IPS-NIHi11 (cell line): Measurements from ENCODE around the gene TRO.

ENCODE experiments used
- DNase-seq: peaks from one replicate; pipeline ENCODE4 v3.0.0; 2012; ENCODE audit warnings: mixed read lengths, low spot score

Gene TRO, protein sequence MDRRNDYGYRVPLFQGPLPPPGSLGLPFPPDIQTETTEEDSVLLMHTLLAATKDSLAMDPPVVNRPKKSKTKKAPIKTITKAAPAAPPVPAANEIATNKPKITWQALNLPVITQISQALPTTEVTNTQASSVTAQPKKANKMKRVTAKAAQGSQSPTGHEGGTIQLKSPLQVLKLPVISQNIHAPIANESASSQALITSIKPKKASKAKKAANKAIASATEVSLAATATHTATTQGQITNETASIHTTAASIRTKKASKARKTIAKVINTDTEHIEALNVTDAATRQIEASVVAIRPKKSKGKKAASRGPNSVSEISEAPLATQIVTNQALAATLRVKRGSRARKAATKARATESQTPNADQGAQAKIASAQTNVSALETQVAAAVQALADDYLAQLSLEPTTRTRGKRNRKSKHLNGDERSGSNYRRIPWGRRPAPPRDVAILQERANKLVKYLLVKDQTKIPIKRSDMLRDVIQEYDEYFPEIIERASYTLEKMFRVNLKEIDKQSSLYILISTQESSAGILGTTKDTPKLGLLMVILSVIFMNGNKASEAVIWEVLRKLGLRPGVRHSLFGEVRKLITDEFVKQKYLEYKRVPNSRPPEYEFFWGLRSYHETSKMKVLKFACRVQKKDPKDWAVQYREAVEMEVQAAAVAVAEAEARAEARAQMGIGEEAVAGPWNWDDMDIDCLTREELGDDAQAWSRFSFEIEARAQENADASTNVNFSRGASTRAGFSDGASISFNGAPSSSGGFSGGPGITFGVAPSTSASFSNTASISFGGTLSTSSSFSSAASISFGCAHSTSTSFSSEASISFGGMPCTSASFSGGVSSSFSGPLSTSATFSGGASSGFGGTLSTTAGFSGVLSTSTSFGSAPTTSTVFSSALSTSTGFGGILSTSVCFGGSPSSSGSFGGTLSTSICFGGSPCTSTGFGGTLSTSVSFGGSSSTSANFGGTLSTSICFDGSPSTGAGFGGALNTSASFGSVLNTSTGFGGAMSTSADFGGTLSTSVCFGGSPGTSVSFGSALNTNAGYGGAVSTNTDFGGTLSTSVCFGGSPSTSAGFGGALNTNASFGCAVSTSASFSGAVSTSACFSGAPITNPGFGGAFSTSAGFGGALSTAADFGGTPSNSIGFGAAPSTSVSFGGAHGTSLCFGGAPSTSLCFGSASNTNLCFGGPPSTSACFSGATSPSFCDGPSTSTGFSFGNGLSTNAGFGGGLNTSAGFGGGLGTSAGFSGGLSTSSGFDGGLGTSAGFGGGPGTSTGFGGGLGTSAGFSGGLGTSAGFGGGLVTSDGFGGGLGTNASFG (N-terminal part only)

DNA sequence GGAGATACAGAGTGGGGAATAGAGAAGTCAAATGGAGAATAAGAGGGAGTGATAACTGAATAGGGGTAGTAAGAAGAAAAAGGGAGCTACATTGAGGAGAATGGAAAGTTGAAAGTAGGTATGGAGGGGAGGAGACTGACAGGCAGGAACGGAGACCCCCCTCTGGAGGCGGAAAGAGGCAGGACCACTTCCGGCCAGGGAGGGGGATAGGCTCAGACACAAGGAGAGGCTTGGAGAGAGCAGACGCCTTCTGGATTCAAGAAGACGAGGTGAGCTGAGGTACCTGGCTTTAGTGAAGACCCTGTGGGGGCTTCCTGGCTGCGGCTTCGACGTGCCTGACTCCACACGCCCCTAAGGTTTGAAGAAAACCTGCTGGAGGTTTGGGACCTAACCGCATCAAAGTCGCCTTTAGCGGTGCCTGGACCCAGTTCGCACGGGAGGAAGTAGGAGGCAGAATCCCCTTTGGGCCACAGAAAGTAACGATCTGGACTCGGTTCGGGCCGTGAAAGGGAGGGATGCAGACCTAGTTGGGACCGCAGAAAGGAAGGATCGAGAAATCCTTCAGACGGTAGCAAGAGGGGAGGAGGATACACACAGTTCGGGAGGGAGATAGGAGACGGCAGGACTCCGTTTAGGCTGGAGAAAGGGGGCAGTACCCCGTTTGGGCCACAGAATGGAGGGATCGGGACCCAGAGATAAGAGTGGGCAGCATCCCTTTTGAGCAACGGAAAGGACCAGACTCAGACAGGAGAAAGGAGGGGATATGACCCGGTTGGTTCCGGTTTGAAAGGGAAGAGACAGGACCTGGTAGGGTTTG lies at the start of gene TRO:
Gene TRO (plus strand): TSS at position 215 of the 817 bp plus-strand sequence. CDS start 1,423 bp downstream, outside the sequence.
- peak; percentile 53 for DNase-seq

DNA sequence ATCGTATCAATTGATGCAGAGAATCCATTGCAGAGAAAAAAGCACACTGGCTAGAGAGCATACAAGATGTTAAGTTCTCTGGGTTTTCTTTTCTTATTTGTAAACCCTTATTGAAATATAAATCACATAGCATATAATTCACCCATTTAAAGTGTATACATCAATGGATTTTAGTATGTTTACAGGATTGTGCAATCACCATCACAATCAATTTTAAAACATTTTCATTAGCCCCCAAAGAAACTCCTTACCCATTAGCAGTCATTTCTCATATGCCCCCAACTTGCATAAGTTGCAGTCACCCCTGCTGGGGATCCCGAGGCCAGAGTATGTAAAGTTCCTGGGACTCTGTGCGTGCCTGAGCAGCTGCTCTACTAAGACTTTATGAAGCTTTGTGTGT lies 34.9 kb upstream of the TRO start:
- no peak for DNase-seq

DNA sequence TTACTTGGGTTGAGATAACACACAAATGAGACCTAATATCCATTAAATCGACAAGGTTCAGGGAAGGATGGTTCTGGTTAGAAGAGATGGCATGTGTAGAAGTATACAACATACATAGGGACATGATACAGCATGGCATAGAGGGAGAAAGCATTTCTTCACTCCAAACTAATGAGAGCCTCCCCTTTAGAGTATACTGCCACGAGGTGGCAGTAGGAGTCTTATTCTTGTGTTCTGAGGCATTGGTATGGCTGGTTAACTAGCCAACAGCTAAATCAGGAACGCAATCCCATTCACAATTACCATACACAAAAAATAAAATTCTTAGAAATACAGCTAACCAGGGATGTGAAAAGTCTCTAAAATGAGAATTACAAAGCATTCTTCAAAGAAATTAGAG lies 29.1 kb upstream of the TRO start:
- DNase-seq, result peak; percentile 14

DNA sequence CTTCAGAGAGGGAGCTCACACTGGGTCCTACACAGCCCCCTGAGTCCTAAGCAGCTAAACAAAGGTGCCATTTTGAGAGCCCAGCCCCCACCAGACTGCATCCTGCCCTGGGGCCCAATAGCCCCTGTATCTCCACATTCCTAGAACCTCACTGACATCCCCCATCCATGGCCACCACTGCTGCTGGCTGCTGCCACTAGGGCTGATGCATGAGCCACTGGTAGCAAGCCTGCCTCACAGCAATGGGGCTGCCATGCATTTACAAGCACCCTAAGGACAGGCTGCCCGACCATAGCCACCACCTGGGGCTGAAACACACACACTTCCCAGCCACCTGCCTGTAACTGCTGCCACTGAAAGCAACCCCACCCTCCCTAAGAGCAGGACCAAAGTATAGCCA lies 26.5 kb upstream of the TRO start:
- no peak for DNase-seq

DNA sequence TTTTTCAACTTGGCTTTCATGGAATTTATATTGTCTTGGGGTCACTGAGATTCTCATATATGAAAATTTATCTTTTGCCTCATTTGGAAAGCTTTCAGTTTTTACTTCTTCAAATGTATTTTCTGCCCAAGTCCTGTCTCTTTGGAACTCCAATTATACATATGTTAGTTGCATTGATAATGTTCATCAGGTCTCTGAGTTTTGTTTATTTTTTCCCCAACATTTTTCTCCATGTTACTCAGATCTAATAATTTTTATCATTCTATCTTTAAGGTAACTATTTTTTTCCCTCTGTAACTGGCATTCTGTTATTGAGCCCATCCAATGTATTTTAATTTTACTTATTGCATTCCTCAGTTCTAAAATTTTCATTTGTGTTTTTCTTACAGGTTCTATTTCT lies 10.7 kb upstream of the TRO start:
- no peak for DNase-seq

DNA sequence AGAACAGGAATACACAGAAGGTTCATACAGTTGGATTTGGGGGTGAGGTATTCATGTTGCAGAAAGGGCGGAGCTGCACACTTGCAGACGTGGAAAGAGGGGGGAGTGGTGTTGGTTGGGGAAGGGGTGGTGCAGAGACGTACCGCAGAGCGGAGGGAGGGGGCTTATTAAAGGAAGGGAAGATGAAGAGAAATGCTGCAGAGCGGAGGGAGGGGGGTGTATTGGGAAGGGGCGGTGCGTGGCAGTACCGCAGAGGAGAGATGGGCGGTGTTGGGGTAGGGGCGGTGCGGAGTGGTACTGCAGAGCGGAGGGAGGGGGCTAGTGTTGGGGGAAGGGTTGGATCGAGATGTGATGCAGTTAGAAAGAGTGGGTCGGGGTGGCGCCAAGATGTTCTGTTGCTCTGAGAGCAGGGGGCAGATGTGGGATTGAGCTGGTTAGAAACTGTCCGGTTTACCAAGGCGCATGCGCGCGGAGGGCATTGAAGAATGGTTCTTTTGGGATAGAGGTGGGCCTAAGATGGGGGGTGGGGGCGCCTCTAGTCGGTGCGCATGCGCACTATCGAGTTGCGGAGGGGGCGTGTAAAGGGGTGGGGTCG lies 900 bp downstream of the TRO start:
- peak; percentile 80 for DNase-seq

DNA sequence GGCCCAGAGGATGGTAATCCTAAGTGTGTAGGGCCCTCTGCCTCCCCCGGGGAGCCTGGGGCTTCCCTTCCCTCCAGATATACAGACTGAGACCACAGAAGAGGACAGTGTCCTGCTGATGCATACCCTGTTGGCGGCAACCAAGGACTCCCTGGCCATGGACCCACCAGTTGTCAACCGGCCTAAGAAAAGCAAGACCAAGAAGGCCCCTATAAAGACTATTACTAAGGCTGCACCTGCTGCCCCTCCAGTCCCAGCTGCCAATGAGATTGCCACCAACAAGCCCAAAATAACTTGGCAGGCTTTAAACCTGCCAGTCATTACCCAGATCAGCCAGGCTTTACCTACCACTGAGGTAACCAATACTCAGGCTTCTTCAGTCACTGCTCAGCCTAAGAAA lies 1.9 kb downstream of the TRO start:
- DNase-seq, result no peak

DNA sequence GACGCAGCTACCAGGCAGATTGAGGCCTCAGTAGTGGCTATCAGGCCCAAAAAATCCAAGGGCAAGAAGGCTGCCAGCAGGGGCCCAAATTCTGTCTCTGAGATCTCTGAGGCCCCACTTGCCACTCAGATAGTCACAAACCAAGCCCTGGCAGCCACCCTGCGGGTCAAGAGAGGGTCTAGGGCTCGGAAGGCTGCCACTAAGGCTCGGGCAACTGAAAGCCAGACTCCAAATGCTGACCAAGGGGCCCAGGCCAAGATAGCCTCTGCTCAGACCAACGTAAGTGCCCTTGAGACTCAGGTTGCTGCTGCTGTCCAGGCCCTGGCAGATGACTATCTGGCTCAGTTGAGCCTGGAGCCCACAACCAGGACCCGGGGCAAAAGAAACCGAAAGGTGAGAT lies 2.8 kb downstream of the TRO start:
- DNase-seq, result no peak

DNA sequence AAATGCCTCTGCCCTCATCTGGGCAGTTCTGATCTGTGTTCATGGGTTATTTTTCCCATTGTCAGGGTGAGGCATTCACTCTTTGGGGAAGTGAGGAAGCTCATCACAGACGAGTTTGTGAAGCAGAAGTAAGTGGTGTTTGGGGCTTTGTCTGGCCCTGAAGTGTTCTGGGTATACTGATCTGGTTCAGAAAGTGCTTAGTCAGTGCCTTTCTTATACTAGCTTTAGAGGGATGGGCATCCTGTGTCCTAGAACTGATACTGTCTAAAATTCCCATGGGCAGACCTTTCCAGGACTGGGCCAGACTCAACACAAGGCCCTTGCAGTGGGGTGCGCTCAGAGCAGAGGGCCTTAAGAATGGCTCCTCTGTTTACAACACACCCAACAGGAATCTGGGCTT lies 6.4 kb downstream of the TRO start:
- DNase-seq, result no peak

DNA sequence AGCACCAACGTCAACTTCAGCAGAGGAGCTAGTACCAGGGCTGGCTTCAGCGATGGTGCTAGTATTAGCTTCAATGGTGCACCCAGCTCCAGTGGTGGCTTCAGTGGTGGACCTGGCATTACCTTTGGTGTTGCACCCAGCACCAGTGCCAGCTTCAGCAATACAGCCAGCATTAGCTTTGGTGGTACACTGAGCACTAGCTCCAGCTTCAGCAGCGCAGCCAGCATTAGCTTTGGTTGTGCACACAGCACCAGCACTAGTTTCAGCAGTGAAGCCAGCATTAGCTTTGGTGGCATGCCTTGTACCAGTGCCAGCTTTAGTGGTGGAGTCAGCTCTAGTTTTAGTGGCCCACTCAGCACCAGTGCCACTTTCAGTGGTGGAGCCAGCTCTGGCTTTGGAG lies 8.3 kb downstream of the TRO start:
- no peak for DNase-seq

DNA sequence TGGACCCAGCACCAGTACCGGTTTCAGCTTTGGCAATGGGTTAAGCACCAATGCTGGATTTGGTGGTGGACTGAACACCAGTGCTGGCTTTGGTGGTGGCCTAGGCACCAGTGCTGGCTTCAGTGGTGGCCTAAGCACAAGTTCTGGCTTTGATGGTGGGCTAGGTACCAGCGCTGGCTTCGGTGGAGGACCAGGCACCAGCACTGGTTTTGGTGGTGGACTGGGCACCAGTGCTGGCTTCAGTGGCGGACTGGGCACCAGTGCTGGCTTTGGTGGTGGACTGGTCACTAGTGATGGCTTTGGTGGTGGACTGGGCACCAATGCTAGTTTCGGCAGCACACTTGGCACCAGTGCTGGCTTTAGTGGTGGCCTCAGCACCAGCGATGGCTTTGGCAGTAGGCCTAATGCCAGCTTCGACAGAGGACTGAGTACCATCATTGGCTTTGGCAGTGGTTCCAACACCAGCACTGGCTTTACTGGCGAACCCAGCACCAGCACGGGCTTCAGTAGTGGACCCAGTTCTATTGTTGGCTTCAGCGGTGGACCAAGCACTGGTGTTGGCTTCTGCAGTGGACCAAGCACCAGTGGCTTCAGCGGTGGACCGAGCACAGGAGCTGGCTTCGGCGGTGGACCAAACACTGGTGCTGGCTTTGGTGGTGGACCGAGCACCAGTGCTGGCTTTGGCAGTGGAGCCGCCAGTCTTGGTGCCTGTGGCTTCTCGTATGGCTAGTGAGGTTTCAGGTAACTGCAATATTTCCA lies 9.8 kb downstream of the TRO start:
- DNase-seq, result no peak

DNA sequence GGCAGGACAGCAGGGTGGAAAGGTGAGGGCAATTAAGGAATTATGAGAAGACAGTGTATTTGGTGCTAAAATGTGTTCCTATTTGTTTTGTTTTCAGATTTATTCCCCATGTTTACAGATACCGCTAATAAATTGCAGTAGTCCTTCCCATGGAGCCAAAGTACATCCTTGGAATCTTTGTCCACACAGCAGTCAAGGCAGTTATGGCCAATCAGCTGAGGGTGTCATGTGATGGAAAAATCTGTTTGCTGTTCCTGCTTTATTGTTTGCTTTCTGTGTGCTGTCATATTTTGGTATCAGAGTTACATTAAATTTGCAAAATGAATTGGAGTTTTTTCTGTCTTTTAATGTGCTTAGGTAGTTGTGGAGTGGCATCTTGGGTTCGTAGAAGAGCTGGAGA lies 10.5 kb downstream of the TRO start:
- no peak for DNase-seq

DNA sequence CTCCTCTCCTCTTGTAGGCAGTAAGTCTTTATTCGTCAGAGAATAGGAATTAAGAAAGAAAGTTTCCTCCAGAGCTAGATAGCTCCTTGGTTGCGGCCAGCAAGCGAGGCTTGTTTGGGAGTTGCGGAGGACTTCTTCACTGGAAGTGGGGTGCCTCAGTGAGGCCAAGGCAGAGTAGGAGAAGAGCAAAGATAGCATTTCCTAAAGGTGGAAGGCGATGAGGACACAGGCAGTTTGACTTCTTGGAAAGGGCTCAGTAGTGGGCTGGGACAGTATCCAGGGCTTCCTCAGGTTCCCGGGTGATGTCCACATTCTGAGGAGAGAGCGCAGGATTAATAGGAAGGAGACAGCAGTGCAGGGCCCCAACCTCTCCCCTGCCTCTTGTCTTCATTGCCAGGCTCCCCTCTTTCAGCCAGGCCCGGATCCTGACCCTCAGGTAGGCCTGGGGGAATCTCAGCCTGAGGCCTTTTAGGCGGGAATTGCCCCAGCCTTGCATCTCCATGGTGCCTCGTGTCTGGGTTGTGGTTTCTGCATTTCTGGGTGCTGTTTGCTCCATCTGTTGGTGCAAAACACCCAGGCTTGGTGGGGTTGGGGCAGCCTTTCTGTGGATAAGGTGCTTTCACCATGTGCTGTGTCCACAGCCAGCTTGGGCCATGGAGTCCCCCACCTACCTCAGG lies 12.7 kb downstream of the TRO start:
- no peak for DNase-seq

DNA sequence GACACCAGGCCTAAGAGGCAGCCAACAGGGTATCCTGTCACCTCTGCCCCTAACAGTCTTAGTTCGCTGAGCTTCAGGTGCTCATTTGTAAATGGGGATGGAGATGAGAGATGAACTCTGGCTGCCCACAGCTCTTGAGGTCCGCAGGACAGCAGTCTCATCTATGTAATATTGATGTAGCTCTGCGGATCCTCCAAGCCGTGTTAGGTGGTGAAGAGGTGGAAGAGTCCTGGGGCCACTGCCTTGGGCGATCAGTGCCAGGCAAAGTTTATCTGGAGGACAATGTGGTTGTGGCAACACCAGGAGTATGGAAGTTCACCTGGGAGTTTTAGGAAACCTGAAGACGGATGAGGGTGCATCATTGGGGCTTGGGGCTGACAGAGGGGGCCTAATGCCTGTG lies 13.4 kb downstream of the TRO start:
- no peak for DNase-seq

DNA sequence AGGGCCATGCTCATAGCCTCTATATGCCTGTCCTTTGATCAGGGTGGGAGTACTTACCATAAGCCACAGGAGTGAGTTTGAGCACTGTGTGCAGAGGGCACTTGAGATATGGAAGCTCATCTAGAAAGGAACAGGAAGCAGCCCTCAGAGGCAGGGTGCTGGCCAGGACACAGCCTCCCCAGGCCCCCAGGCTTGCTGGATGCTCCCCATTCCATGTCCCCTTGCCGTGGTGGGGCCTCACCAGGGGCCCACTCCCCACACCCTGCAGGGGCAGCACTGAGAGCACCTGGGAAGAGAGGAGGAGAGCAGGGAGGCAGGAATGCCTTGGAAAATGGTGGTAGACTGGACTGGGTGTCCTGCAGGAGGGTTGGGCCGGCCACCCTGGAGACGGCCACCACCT lies 14.3 kb downstream of the TRO start:
- DNase-seq, result no peak

DNA sequence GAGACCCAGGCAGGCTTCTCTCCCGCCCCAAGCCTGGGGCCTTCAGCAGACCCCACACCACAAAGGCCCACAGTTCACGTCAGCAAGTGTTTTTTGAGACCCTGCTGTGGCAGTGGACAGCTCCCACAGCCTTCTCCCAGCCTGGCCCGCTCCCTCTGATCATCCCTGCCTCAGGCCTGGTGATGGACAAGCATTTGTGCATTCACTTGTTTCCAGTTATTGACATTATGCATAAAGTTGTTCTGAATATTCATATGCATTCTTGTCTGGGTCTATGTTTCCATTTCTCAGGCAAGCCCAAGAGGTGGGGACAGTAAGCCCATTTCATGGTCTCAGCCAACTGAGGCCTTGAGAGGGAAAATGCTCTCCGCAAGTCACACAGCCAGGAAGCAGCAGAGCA lies 14.7 kb downstream of the TRO start:
- no peak for DNase-seq

DNA sequence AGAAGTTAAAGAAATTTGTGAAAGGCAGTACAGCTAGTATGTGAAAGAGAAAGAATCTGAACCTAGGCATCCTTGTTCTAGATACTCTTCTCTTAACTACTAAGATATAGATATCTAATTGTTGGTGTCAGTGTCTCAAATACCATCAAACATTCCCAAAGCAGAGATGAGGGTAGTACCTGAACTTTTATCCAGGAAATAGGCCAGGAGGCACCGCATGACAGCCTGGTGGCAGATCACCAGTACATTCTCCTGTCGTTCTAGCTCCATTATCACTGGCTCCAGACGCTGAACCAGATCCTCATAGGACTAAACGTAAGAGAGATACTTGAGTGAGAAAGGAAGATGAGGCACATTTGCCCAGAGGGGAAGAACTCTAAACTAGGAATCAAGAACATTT lies 16.8 kb downstream of the TRO start:
- no peak for DNase-seq

DNA sequence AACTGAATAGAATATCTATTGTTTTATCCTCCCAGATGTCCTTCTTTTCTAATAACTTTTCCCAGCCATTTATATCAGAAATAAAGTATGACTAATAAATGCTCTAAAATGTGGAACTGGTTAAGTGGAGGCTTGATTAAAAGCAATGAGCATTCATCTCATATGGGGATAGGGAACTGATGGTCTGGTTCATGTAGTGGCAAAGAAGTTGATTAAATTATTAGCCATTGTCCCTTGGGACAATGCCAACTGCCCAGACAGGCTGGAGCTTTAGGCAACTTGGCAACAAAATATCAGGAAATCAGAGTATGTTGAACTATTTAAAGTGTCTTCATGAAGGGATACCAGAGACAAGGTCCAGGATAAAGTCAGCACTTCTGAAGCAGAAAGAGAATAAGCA lies 24.2 kb downstream of the TRO start:
- no peak for DNase-seq

DNA sequence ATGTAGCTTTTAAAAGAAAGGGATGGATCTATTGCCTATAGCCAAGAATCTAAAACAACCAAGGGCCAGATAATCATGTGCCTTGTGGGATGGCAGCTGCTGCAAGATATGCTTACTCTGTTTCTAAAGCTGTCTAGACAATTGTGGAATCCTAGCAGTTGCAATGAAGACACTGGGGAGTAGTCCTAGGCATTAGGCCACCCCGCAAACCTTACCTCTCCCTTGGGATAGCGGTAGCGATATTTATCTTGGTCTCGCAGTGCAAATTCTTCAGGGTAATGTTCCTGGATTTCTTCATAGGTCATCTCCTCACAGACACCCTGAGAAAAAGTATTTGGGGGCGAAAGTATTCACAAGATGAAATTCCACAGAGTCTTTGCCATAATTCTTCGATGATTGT lies 24.6 kb downstream of the TRO start:
- DNase-seq, result no peak
